ENCODE data around the gene LRG1.

The LRG1 gene

DNA sequence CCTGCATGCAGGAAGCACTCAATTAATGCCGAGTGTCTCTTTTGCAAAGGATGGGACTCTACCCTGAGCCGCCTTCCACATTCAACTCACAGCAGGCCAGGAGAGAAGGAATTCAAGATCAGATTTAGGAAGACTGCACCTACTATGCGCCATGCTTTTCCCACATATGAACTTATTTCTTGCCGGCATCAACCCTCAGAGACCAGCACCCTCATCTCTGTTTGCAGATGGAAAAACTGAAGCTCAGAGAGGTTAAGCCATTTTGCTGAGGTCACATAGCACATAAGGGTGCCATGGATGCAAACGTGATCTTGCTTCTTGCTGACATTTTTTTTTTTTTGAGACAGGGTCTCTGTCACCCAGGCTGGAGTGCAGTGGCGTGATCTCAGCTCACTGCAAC lies 33.8 kb upstream of the LRG1 start:
- H3K36me3 ChIP-seq (ENCODE audit: low read depth) = no peaks in the 10 kb centered on the region
- H3K4me3 ChIP-seq (ENCODE audit: severe bottlenecking) = no peak overlapping the region
- DNase-seq (ENCODE audit: low spot score) = no peak
- no peaks in the 10 kb centered on the region for H3K9me3 ChIP-seq (ENCODE audit: severe bottlenecking)
- H3K27ac ChIP-seq (ENCODE audit: poor library complexity, severe bottlenecking) = no peak overlapping the region
- no peak for ATAC-seq (ENCODE audit: low read depth)
- TF ChIP-seq, protein P1, sequence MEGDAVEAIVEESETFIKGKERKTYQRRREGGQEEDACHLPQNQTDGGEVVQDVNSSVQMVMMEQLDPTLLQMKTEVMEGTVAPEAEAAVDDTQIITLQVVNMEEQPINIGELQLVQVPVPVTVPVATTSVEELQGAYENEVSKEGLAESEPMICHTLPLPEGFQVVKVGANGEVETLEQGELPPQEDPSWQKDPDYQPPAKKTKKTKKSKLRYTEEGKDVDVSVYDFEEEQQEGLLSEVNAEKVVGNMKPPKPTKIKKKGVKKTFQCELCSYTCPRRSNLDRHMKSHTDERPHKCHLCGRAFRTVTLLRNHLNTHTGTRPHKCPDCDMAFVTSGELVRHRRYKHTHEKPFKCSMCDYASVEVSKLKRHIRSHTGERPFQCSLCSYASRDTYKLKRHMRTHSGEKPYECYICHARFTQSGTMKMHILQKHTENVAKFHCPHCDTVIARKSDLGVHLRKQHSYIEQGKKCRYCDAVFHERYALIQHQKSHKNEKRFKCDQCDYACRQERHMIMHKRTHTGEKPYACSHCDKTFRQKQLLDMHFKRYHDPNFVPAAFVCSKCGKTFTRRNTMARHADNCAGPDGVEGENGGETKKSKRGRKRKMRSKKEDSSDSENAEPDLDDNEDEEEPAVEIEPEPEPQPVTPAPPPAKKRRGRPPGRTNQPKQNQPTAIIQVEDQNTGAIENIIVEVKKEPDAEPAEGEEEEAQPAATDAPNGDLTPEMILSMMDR (IDR thresholded peaks at IDR 0.05; ENCODE audit: poor library complexity, severe bottlenecking) = no peak
- H3K27me3 ChIP-seq (ENCODE audit: insufficient read depth, poor library complexity, severe bottlenecking) = peaks cover under 1% of the 10 kb centered on the region
- peaks cover 7% of the 10 kb centered on the region for H3K4me1 ChIP-seq (ENCODE audit: insufficient read depth, poor library complexity, severe bottlenecking)

DNA sequence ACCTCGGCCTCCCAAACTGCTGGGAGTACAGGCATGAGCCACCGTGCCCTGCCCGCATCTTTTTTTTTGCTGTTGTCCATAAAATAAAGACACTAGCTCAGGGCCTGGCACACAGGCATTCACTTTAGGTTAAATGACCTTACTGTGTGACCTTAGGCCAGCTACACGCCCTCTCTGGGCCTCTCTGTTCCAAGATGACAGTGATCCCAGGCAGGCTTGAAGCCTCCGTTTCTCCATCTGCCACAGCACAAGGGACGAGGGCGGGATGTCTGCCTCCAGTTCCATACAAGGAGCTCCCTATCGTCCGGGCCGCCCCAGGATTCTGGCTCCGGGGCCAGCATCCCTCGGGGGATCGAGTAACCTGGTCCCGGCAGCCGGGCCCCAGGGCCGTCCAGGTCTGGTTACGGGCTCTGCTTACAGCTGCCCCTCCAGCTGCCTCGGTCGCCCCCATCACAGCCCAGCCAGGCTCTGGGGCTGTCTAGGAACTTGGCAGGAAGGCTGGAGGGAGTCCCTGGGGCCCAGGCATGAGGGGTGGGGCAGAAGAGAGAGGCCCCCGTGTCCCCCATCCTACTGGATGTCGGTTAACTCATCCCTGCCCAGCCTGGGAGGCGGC lies 31.6 kb upstream of the LRG1 start:
- H3K4me1 ChIP-seq (ENCODE audit: insufficient read depth, poor library complexity, severe bottlenecking) = peaks cover 7% of the 10 kb centered on the region
- DNase-seq (ENCODE audit: low spot score) = no peak
- TF ChIP-seq, protein P1 (IDR thresholded peaks at IDR 0.05; ENCODE audit: poor library complexity, severe bottlenecking) = no peak
- no peak for ATAC-seq (ENCODE audit: low read depth)
- no peak overlapping the region for H3K4me3 ChIP-seq (ENCODE audit: severe bottlenecking)
- H3K36me3 ChIP-seq (ENCODE audit: low read depth) = no peaks in the 10 kb centered on the region
- H3K27ac ChIP-seq (ENCODE audit: poor library complexity, severe bottlenecking) = no peak overlapping the region
- no peaks in the 10 kb centered on the region for H3K27me3 ChIP-seq (ENCODE audit: insufficient read depth, poor library complexity, severe bottlenecking)
- H3K9me3 ChIP-seq (ENCODE audit: severe bottlenecking) = no peaks in the 10 kb centered on the region

GRCh38 chr19:4570916-4571304 lies 31.1 kb upstream of the LRG1 start:
- H3K4me3 ChIP-seq (ENCODE audit: severe bottlenecking) = no peak overlapping the region
- no peaks in the 10 kb centered on the region for H3K9me3 ChIP-seq (ENCODE audit: severe bottlenecking)
- H3K36me3 ChIP-seq (ENCODE audit: low read depth) = no peaks in the 10 kb centered on the region
- no peak overlapping the region for H3K27ac ChIP-seq (ENCODE audit: poor library complexity, severe bottlenecking)
- DNase-seq (ENCODE audit: low spot score) (no peak), ATAC-seq (ENCODE audit: low read depth) (no peak)
- TF ChIP-seq, protein P1 (IDR thresholded peaks at IDR 0.05; ENCODE audit: poor library complexity, severe bottlenecking) = no peak
- H3K4me1 ChIP-seq (ENCODE audit: insufficient read depth, poor library complexity, severe bottlenecking) = peaks cover 7% of the 10 kb centered on the region
- no peaks in the 10 kb centered on the region for H3K27me3 ChIP-seq (ENCODE audit: insufficient read depth, poor library complexity, severe bottlenecking)

- Histone ChIP-seq H3K36me3 (ENCODE audit: low read depth) (no peaks in the 10 kb centered on the region), H3K27ac (ENCODE audit: poor library complexity, severe bottlenecking) (no peak overlapping the region), H3K27me3 (ENCODE audit: insufficient read depth, poor library complexity, severe bottlenecking) (no peaks in the 10 kb centered on the region), H3K9me3 (ENCODE audit: severe bottlenecking) (no peaks in the 10 kb centered on the region), H3K4me1 (ENCODE audit: insufficient read depth, poor library complexity, severe bottlenecking) (peaks cover 5% of the 10 kb centered on the region), H3K4me3 (ENCODE audit: severe bottlenecking) (no peak overlapping the region)
- DNase-seq (ENCODE audit: low spot score) = no peak
- TF ChIP-seq, protein P1 (IDR thresholded peaks at IDR 0.05; ENCODE audit: poor library complexity, severe bottlenecking) = no peak
- ATAC-seq (ENCODE audit: low read depth) = no peak
Observed at GRCh38 chr19:4570402-4570801, 30.6 kb upstream of the LRG1 start.

- Histone ChIP-seq H3K9me3 (ENCODE audit: severe bottlenecking) (no peaks in the 10 kb centered on the region), H3K4me1 (ENCODE audit: insufficient read depth, poor library complexity, severe bottlenecking) (no peaks in the 10 kb centered on the region)
- DNase-seq (ENCODE audit: low spot score) = no peak
Observed at GRCh38 chr19:4568886-4569285, 29.1 kb upstream of the LRG1 start.

More at GRCh38 chr19:4568886-4569285, 29.1 kb upstream of the LRG1 start:
- no peak for ATAC-seq (ENCODE audit: low read depth)
- H3K27me3 ChIP-seq (ENCODE audit: insufficient read depth, poor library complexity, severe bottlenecking) = no peaks in the 10 kb centered on the region
- TF ChIP-seq, protein P1 (IDR thresholded peaks at IDR 0.05; ENCODE audit: poor library complexity, severe bottlenecking) = no peak
- H3K4me3 ChIP-seq (ENCODE audit: severe bottlenecking) = no peak overlapping the region
- H3K36me3 ChIP-seq (ENCODE audit: low read depth) = no peaks in the 10 kb centered on the region
- H3K27ac ChIP-seq (ENCODE audit: poor library complexity, severe bottlenecking) = no peak overlapping the region

Data from RWPE2 (cell line).